ENCODE results near the gene RMI1.
A peak's percentile ranks its signal among the peaks of the same experiment; 100 is the strongest.

The RMI1 gene

GRCh38 chr9:83966209-83966582 lies 14.4 kb upstream of the RMI1 start:
- Histone ChIP-seq H3K36me3 (ENCODE audit: control insufficient read depth in 2 of 2, insufficient read depth in 2 of 2, low read length in 2 of 2) (peaks cover 35 to 41% of the 10 kb centered on the region in 2 donors), H3K27me3 (ENCODE audit: control insufficient read depth in 2 of 2, insufficient read depth in 2 of 2, low read length in 2 of 2) (no peaks in the 10 kb centered on the region), H3K27ac (ENCODE audit: low read depth in 2 of 2, low read length in 2 of 2) (no peak overlapping the region), H3K4me1 (ENCODE audit: control insufficient read depth in 2 of 2, insufficient read depth in 2 of 2, low read length in 2 of 2) (peaks cover 0 to 3% of the 10 kb centered on the region in 2 donors), H3K4me3 (ENCODE audit: low read length in 2 of 2) (no peak overlapping the region), H3K9me3 (ENCODE audit: control insufficient read depth in 2 of 2, low read length in 2 of 2) (no peaks in the 10 kb centered on the region), H3K9ac (ENCODE audit: low read depth in 1 of 2, low read length in 2 of 2) (no peak overlapping the region)

- H3K9ac ChIP-seq (ENCODE audit: low read depth in 1 of 2, low read length in 2 of 2): no peak overlapping the region
- no peaks in the 10 kb centered on the region for H3K9me3 ChIP-seq (ENCODE audit: control insufficient read depth in 2 of 2, low read length in 2 of 2)
- peaks cover 44 to 50% of the 10 kb centered on the region in 2 donors for H3K36me3 ChIP-seq (ENCODE audit: control insufficient read depth in 2 of 2, insufficient read depth in 2 of 2, low read length in 2 of 2)
- H3K27me3 ChIP-seq (ENCODE audit: control insufficient read depth in 2 of 2, insufficient read depth in 2 of 2, low read length in 2 of 2): no peaks in the 10 kb centered on the region
- H3K4me3 ChIP-seq (ENCODE audit: low read length in 2 of 2): no peak overlapping the region
- H3K27ac ChIP-seq (ENCODE audit: low read depth in 2 of 2, low read length in 2 of 2): no peak overlapping the region
- H3K4me1 ChIP-seq (ENCODE audit: control insufficient read depth in 2 of 2, insufficient read depth in 2 of 2, low read length in 2 of 2): peaks cover 0 to 3% of the 10 kb centered on the region in 2 donors
Observed at GRCh38 chr9:83967073-83967472, 13.5 kb upstream of the RMI1 start.

GRCh38 chr9:83969602-83970001 lies 11.0 kb upstream of the RMI1 start:
- H3K27ac ChIP-seq (ENCODE audit: low read depth in 2 of 2, low read length in 2 of 2): no peak overlapping the region
- no peak overlapping the region for H3K4me3 ChIP-seq (ENCODE audit: low read length in 2 of 2)
- no peaks in the 10 kb centered on the region for H3K9me3 ChIP-seq (ENCODE audit: control insufficient read depth in 2 of 2, low read length in 2 of 2)
- H3K9ac ChIP-seq (ENCODE audit: low read depth in 1 of 2, low read length in 2 of 2): no peak overlapping the region
- no peaks in the 10 kb centered on the region for H3K27me3 ChIP-seq (ENCODE audit: control insufficient read depth in 2 of 2, insufficient read depth in 2 of 2, low read length in 2 of 2)
- peaks cover 69 to 71% of the 10 kb centered on the region in 2 donors for H3K36me3 ChIP-seq (ENCODE audit: control insufficient read depth in 2 of 2, insufficient read depth in 2 of 2, low read length in 2 of 2)
- no peaks in the 10 kb centered on the region for H3K4me1 ChIP-seq (ENCODE audit: control insufficient read depth in 2 of 2, insufficient read depth in 2 of 2, low read length in 2 of 2)

GRCh38 chr9:83971485-83971884 lies 9.1 kb upstream of the RMI1 start:
- Histone ChIP-seq H3K9ac (ENCODE audit: low read depth in 1 of 2, low read length in 2 of 2) (no peak overlapping the region), H3K36me3 (ENCODE audit: control insufficient read depth in 2 of 2, insufficient read depth in 2 of 2, low read length in 2 of 2) (peaks cover 87 to 89% of the 10 kb centered on the region in 2 donors), H3K27ac (ENCODE audit: low read depth in 2 of 2, low read length in 2 of 2) (no peak overlapping the region), H3K9me3 (ENCODE audit: control insufficient read depth in 2 of 2, low read length in 2 of 2) (no peaks in the 10 kb centered on the region), H3K4me3 (ENCODE audit: low read length in 2 of 2) (no peak overlapping the region), H3K4me1 (ENCODE audit: control insufficient read depth in 2 of 2, insufficient read depth in 2 of 2, low read length in 2 of 2) (peaks cover 0 to 4% of the 10 kb centered on the region in 2 donors), H3K27me3 (ENCODE audit: control insufficient read depth in 2 of 2, insufficient read depth in 2 of 2, low read length in 2 of 2) (no peaks in the 10 kb centered on the region)

- Histone ChIP-seq H3K9me3 (ENCODE audit: control insufficient read depth in 2 of 2, low read length in 2 of 2) (no peaks in the 10 kb centered on the region), H3K27ac (ENCODE audit: low read depth in 2 of 2, low read length in 2 of 2) (no peak overlapping the region), H3K9ac (ENCODE audit: low read depth in 1 of 2, low read length in 2 of 2) (no peak overlapping the region), H3K27me3 (ENCODE audit: control insufficient read depth in 2 of 2, insufficient read depth in 2 of 2, low read length in 2 of 2) (no peaks in the 10 kb centered on the region), H3K4me3 (ENCODE audit: low read length in 2 of 2) (no peak overlapping the region), H3K36me3 (ENCODE audit: control insufficient read depth in 2 of 2, insufficient read depth in 2 of 2, low read length in 2 of 2) (peaks cover 87 to 89% of the 10 kb centered on the region in 2 donors), H3K4me1 (ENCODE audit: control insufficient read depth in 2 of 2, insufficient read depth in 2 of 2, low read length in 2 of 2) (peaks cover 2 to 5% of the 10 kb centered on the region in 2 donors)
Observed at GRCh38 chr9:83972286-83972685, 8.3 kb upstream of the RMI1 start.

GRCh38 chr9:83975300-83975699 lies 5.3 kb upstream of the RMI1 start:
- peaks cover 11% of the 10 kb centered on the region in 2 donors for H3K4me1 ChIP-seq (ENCODE audit: control insufficient read depth in 2 of 2, insufficient read depth in 2 of 2, low read length in 2 of 2)
- H3K4me3 ChIP-seq (ENCODE audit: low read length in 2 of 2): no peak overlapping the region
- peaks cover 66 to 75% of the 10 kb centered on the region in 2 donors for H3K36me3 ChIP-seq (ENCODE audit: control insufficient read depth in 2 of 2, insufficient read depth in 2 of 2, low read length in 2 of 2)
- no peaks in the 10 kb centered on the region for H3K27me3 ChIP-seq (ENCODE audit: control insufficient read depth in 2 of 2, insufficient read depth in 2 of 2, low read length in 2 of 2)
- H3K27ac ChIP-seq (ENCODE audit: low read depth in 2 of 2, low read length in 2 of 2): no peak overlapping the region
- H3K9ac ChIP-seq (ENCODE audit: low read depth in 1 of 2, low read length in 2 of 2): no peak overlapping the region
- H3K9me3 ChIP-seq (ENCODE audit: control insufficient read depth in 2 of 2, low read length in 2 of 2): no peaks in the 10 kb centered on the region

- H3K4me1 ChIP-seq (ENCODE audit: control insufficient read depth in 2 of 2, insufficient read depth in 2 of 2, low read length in 2 of 2): peaks cover 11 to 13% of the 10 kb centered on the region in 2 donors
Observed at GRCh38 chr9:83976372-83976771, 4.2 kb upstream of the RMI1 start.

GRCh38 chr9:83977196-83977595 lies 3.4 kb upstream of the RMI1 start:
- H3K27me3 ChIP-seq (ENCODE audit: control insufficient read depth in 2 of 2, insufficient read depth in 2 of 2, low read length in 2 of 2): no peaks in the 10 kb centered on the region
- H3K9me3 ChIP-seq (ENCODE audit: control insufficient read depth in 2 of 2, low read length in 2 of 2): no peaks in the 10 kb centered on the region
- H3K27ac ChIP-seq (ENCODE audit: low read depth in 2 of 2, low read length in 2 of 2): no peak overlapping the region
- peaks cover 14 to 20% of the 10 kb centered on the region in 2 donors for H3K4me1 ChIP-seq (ENCODE audit: control insufficient read depth in 2 of 2, insufficient read depth in 2 of 2, low read length in 2 of 2)
- H3K4me3 ChIP-seq (ENCODE audit: low read length in 2 of 2): peak overlapping the region in 1 of 2 donors; percentile 100
- H3K36me3 ChIP-seq (ENCODE audit: control insufficient read depth in 2 of 2, insufficient read depth in 2 of 2, low read length in 2 of 2): peaks cover 47 to 56% of the 10 kb centered on the region in 2 donors
- no peak overlapping the region for H3K9ac ChIP-seq (ENCODE audit: low read depth in 1 of 2, low read length in 2 of 2)

More at GRCh38 chr9:83976372-83976771, 4.2 kb upstream of the RMI1 start:
- H3K36me3 ChIP-seq (ENCODE audit: control insufficient read depth in 2 of 2, insufficient read depth in 2 of 2, low read length in 2 of 2): peaks cover 55 to 64% of the 10 kb centered on the region in 2 donors
- H3K27ac ChIP-seq (ENCODE audit: low read depth in 2 of 2, low read length in 2 of 2): no peak overlapping the region
- no peak overlapping the region for H3K4me3 ChIP-seq (ENCODE audit: low read length in 2 of 2)
- H3K27me3 ChIP-seq (ENCODE audit: control insufficient read depth in 2 of 2, insufficient read depth in 2 of 2, low read length in 2 of 2): no peaks in the 10 kb centered on the region
- no peaks in the 10 kb centered on the region for H3K9me3 ChIP-seq (ENCODE audit: control insufficient read depth in 2 of 2, low read length in 2 of 2)
- no peak overlapping the region for H3K9ac ChIP-seq (ENCODE audit: low read depth in 1 of 2, low read length in 2 of 2)

GRCh38 chr9:83978992-83979811 lies 1.4 kb upstream of the RMI1 start:
- peak overlapping the region; percentile 100 for H3K27ac ChIP-seq (ENCODE audit: low read depth in 2 of 2, low read length in 2 of 2)
- H3K9me3 ChIP-seq (ENCODE audit: control insufficient read depth in 2 of 2, low read length in 2 of 2): no peaks in the 10 kb centered on the region
- H3K27me3 ChIP-seq (ENCODE audit: control insufficient read depth in 2 of 2, insufficient read depth in 2 of 2, low read length in 2 of 2): no peaks in the 10 kb centered on the region
- H3K4me3 ChIP-seq (ENCODE audit: low read length in 2 of 2): peak overlapping the region; percentile 100
- peaks cover 14 to 20% of the 10 kb centered on the region in 2 donors for H3K4me1 ChIP-seq (ENCODE audit: control insufficient read depth in 2 of 2, insufficient read depth in 2 of 2, low read length in 2 of 2)
- peaks cover 32 to 36% of the 10 kb centered on the region in 2 donors for H3K36me3 ChIP-seq (ENCODE audit: control insufficient read depth in 2 of 2, insufficient read depth in 2 of 2, low read length in 2 of 2)
- H3K9ac ChIP-seq (ENCODE audit: low read depth in 1 of 2, low read length in 2 of 2): peak overlapping the region; percentile 99 to 100

- H3K27ac ChIP-seq (ENCODE audit: low read depth in 2 of 2, low read length in 2 of 2): peak within 1 kb of the TSS; percentile 100
- H3K4me1 ChIP-seq (ENCODE audit: control insufficient read depth in 2 of 2, insufficient read depth in 2 of 2, low read length in 2 of 2): peaks cover 12 to 20% of the 10 kb centered on the region in 2 donors
- H3K36me3 ChIP-seq (ENCODE audit: control insufficient read depth in 2 of 2, insufficient read depth in 2 of 2, low read length in 2 of 2): peaks cover 25 to 29% of the 10 kb centered on the region in 2 donors
- H3K27me3 ChIP-seq (ENCODE audit: control insufficient read depth in 2 of 2, insufficient read depth in 2 of 2, low read length in 2 of 2): no peaks in the 10 kb centered on the region
- H3K4me3 ChIP-seq (ENCODE audit: low read length in 2 of 2): peak within 1 kb of the TSS; percentile 100
- H3K9me3 ChIP-seq (ENCODE audit: control insufficient read depth in 2 of 2, low read length in 2 of 2): no peaks in the 10 kb centered on the region
- H3K9ac ChIP-seq (ENCODE audit: low read depth in 1 of 2, low read length in 2 of 2): peak within 1 kb of the TSS; percentile 99 to 100
Observed at GRCh38 chr9:83979812-83980394, 702 bp upstream of the RMI1 start, which contains the start of gene HNRNPK. Gene HNRNPK (minus strand): TSS chr9:83980215. CDS start chr9:83978252, 1,963 bp downstream.
